GM19025 (cell line): ENCODE measurements around the gene COBL.

Experiments
- ATAC-seq: cut with Tn5 transposase; IDR thresholded peaks from one replicate; pipeline ENCODE4 v1.9.1; 2021; ENCODE audit warnings: mild to moderate bottlenecking, low read depth, moderate library complexity; ENCODE audit not compliant: unreplicated experiment

Gene COBL

DNA sequence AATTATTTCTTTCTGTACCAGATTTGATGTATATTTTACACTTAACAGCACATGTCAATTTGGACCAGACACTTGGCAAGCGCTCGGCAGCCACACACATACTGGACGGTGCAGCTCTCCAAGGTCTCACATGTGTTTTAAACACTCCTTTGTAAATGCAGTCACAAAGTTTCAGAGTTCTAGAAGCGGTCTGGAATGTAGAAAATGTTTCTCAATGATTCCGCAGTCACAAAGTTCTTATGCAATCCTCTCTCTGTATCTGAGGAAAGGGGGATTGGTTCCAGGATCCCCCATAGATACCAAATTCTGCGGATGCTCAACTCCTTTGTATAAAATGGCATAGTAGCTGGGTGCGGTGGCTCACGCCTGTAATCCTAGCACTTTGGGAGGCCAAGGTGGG, 280.9 kb downstream of the COBL start:
- ATAC-seq = no peak

DNA sequence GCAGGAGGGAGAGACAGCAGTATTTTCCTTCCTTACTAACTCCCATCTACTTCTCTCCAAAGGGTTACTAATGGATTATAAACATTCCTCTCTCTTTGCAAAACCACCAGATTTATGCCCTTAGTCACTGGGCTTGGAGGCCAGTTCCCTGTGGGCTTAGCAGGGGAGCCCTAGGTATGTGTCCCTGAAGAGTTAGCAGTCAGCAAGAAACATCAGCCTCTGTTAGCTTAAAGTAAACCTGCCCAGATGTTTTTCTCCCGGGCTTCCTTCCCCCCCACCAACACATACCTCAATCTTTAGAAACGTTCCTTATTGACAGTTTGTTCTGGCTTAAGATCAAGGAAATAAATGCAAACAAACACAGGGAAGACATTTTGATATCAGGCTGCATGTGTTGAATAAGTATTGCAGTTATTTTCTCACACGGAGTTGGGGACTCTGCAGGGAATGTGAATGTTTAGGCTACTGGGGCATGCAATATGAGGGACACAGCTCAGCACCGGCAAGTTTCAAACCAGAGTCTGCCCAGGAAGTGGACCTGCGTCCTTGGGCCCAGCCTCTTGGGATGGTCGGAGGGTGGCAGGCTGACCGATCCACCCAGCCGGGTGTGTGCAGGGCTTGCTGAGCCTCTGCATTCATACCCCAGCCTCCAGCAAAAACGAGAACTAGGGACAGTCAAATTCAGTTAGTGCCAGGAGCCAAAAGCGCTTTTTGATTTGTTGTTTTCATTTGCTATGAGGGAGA, 281.9 kb downstream of the COBL start:
- ATAC-seq = no peak

GRCh38 chr7:51033727-51034520, 282.7 kb downstream of the COBL start:
- ATAC-seq = no peak

DNA sequence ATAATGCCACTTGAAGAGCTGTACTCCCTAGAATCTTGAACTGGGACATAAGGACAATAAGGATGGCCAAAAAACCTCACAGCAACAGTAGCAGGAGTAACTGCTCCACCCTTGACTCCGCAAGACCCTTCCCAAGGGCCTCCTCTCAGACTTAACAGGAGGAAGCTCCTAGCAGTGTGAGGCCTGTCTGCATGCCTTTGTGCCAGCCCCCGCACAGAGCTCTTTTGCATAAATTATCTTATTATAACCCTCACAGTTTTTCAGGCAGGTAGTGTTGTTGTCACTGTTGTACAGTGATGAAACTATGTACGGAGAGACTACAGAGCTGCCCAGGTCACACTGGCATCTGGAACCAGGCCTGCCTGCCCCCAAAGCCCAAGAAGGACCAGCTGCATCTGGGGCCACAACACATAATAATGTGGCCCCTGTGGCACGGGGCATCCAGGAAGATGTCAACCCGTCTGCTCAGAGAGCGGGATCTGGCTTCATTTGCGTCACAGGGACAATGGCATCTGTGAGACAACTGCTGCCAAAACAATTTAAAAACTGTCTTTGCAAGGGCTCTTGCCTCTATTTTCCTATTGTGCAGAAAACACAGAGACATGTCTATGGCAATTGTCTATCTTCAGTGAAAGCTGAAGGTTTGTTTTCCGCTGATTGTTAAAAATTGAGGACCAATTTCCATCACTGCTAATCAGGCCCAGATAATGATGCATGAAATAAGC, 284.7 kb downstream of the COBL start:
- no peak for ATAC-seq

DNA sequence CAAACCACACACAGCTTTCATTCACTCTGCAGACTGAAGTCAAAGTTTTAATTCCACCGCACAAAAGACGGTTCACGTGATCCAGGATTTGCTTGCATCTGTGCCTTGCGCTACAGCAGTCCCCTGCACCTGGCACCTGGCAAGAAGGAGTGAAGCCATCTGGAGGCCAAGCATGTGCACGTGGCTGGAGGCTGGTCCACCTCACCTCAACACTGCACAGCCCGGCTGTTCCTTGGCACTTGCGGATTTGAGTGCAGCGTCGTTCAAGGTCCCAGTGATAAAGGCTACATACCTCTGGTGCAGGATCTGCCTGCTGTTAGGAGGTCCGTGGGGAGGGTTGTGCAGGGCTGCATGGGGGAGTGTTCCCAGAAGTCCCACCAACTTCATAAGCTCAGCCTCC, 285.4 kb downstream of the COBL start:
- ATAC-seq = no peak

GRCh38 chr7:51029701-51030191, 286.9 kb downstream of the COBL start:
- no peak for ATAC-seq

- no peak for ATAC-seq
These were observed 287.5 kb downstream of the COBL start for GRCh38 chr7:51029131-51029530.

DNA sequence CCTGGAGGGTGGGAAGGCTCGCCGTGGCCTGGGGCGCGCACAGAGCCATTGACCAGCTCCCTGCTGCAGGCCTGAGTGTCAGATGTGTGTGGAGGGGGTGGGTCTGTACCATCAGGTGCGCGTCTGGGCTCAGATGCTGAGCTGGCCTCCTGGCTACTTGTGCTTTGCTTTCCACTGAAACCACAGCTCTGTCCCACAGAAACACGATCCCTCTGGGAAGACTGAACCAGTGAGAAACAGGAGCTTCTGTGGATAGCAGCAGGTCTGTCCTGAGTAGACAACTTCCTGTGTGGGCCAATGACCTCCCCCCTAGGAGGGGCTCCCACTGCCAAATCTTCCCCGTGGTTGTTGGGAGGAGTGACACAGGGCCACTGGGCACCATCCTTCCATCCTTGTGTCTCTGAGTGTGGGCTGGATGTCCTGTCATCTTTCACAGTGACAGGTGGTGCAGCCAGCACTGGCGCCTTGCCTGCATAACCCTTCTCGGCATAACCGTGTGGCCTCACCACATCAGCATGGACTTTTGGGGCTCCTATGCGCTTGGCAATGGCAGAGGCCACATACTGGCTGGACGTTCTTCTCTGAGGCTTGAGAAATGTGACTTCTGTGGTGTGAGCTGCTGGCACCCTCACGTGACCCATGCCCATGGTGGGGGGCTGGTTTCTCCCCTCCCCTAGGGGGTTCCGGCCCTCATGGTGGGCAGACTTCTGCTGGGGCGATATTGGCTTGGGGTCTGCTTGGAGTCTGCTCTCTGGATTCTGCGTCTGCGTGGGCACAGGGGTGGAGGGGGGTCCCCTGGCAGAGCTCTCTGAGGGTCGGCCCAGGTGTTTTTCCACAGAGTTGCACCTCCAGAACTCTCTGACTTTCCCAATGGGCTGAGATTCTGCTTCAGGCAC, 288.4 kb downstream of the COBL start:
- no peak for ATAC-seq

GRCh38 chr7:51027106-51027934, 289.3 kb downstream of the COBL start:
- ATAC-seq = no peak

DNA sequence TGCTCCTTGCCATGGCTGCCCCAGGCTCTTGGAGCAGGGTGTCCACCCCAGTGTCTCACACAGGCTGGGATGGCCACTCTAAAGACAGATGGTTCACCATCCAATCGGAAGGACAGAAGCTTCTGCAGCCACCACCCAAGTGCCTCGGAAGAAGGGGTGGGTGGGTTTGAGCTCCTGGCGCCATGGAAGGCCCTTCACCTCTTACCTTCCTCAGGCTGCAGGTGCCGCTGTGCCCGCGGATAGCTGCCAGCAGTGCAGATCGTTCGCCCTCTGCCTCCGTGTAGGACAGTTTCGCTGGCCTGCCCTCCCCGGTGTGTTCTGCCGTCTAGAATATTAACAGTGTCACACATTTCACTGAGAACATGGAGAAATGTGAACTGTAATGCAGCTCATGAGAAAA, 290.3 kb downstream of the COBL start:
- ATAC-seq = no peak

GRCh38 chr7:51025668-51026067, 290.9 kb downstream of the COBL start:
- ATAC-seq = no peak

DNA sequence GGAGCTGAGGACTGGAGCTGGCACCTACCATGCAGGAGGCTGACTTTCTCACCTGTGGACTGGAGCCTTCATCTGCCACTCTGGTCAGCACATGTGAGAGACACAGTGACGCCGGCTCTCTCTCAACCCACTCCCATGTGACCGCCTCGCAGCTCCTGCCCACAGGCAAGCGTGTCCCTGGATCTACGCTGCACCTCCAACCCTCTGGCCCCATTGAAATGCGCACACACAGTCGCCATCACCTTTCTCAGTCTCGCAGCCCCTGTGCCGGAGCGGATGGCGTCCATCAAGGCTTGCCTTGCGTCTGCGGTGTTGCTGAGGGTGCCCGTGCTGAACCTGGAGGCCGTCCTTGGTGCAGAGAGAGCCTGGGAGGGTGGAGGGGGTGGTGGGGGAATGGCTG, 291.7 kb downstream of the COBL start:
- ATAC-seq = no peak

GRCh38 chr7:51023547-51023946, 293.1 kb downstream of the COBL start:
- no peak for ATAC-seq

GRCh38 chr7:51022821-51023220, 293.8 kb downstream of the COBL start:
- no peak for ATAC-seq

GRCh38 chr7:51021906-51022570, 294.6 kb downstream of the COBL start:
- no peak for ATAC-seq

- ATAC-seq = no peak
These were observed 295.7 kb downstream of the COBL start for GRCh38 chr7:51020944-51021343.

DNA sequence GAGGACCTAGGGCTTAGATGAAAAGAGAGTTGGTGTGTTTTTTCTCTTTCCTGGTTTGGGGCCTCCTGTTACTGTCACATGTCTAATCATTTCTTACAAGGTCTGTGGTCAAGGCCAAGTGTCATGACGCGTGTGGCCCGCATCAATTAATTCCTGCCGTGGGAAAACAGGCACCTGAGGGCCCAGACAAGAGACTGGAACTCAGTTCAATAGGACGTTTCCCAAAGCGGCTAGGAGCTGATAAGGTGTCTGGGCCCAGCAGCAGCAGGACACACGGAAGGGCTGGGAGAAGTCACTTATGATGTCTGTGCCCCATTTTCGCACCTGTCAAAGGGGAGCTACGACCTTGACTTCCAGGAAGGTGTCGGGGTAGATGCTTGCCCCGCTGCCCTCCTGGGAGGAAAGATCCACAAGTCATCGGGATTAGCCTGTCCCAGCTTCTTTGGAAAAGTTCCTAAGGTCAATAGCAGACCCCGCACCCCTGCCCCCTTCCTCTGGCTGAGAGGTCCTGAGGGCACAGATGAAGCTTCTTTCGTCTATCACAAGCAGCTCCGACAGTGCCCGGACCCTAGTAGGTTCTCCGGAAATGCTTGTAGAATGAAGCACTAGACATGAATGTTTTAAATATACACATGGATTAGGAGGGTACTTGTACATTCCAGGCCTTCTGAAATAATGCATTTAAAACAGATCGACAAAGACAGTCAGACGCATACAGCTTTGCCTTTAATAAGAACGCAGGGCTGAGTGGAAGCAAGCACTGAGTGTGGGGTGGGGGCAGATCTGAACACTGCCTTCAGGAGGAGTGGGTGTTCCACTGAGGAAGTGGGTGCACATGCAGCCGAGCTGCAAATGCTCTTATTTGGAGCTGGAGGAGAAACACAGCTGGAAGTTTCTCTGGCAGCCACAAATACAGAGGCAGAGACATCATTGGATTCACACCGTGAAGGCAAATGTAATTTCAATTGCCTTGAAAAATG, 296.4 kb downstream of the COBL start:
- ATAC-seq = no peak
